HepG2 (cell line): Measurements from ENCODE around the gene STMN3. TPM values are rescaled to one million over a fixed set of nuclear protein-coding genes. Genes with fewer than 3 reads are reported as not detected.

ENCODE experiments used
- ATAC-seq: fragments of 200-7000 bp; cut with Tn5 transposase; 3 replicates; pipeline ENCODE4 v1.9.1; 2020; ENCODE audit warnings: mild to moderate bottlenecking, moderate library complexity
- BruUV-seq: library from RNA; stranded (reverse); fragments of 400-500 nt; replicated peaks from 2 replicates; lab custom pipeline; 2021; lab: Mats Ljungman, UMichigan
- CTCF ChIA-PET: fragments of 300-600 bp; formaldehyde crosslinking; extraction: SDS; loops from one replicate; lab custom pipeline; 2021; ENCODE audit warnings: low total read pairs, inconsistent platforms, low intra/inter-chr PET ratio; lab: Yijun Ruan, JAX
- POLR2A ChIA-PET: fragments of 350-600 bp; sonication (Branson Sonifier 250); formaldehyde crosslinking; loops from one replicate; lab custom pipeline; 2020; ENCODE audit warnings: antibody characterized with exemption, inconsistent platforms; lab: Yijun Ruan, JAX
- DNase-seq: peaks from one replicate; pipeline ENCODE4 v3.0.0-alpha.2; 2015; ENCODE audit warnings: low spot score
- FAIRE-seq: peaks from 3 replicates; lab custom pipeline; 2011; peaks lifted over from hg19 to GRCh38; lab: Jason Lieb, UNC
- H2AFZ ChIP-seq: one replicate; pipeline ENCODE4 v1.6.1; 2011; ENCODE audit warnings: low read length, inconsistent platforms
- H3K27ac ChIP-seq: fragments of 300-600 bp; 3 replicates; pipeline ENCODE4 v1.8.0; 2011; ENCODE audit warnings: mixed run types, mild to moderate bottlenecking, mixed read lengths, low read length, inconsistent platforms; ENCODE audit not compliant: insufficient read depth; ENCODE audit errors: extremely low read length
- H3K27me3 ChIP-seq, 2 experiments: fragments of 200-600 bp in 1 of 2; 2 replicates in 1 of 2; 3 replicates in 1 of 2; pipeline versions ENCODE4 v1.6.0 to v1.8.0; 2011; ENCODE audit warnings: low read length in 2 of 2, mild to moderate bottlenecking in 2 of 2, moderate library complexity in 2 of 2, inconsistent platforms in 1 of 2; ENCODE audit not compliant: insufficient read depth in 2 of 2, control insufficient read depth in 1 of 2
- H3K36me3 ChIP-seq, 2 experiments: fragments of 200-600 bp in 1 of 2; replicated peaks in 1 of 2; 2 replicates in 1 of 2; 3 replicates in 1 of 2; pipeline versions ENCODE4 v1.5.1 to v1.8.0; 2011; ENCODE audit warnings: low read length in 2 of 2, inconsistent platforms in 1 of 2; ENCODE audit not compliant: insufficient read depth in 2 of 2, control insufficient read depth in 1 of 2
- H3K4me1 ChIP-seq: 2 replicates; pipeline ENCODE4 v1.5.1; 2012; ENCODE audit warnings: low read length, inconsistent platforms; ENCODE audit not compliant: insufficient read depth
- H3K4me2 ChIP-seq: 2 replicates; pipeline ENCODE4 v1.6.0; 2011; ENCODE audit warnings: low read depth, low read length, inconsistent platforms
- H3K4me3 ChIP-seq, 3 experiments: fragments of 200-600 bp in 1 of 3; sonication (generic), shearing (Covaris generic) in 1 of 3; replicated peaks in 1 of 3; 2 replicates each; pipeline ENCODE4 v1.5.1; 2011 to 2016; ENCODE audit warnings: low read length in 3 of 3, inconsistent platforms in 2 of 3, low read depth in 2 of 3, mild to moderate bottlenecking in 2 of 3, control low read depth in 1 of 3, mixed read lengths in 1 of 3; ENCODE audit not compliant: insufficient read depth in 1 of 3
- H3K79me2 ChIP-seq: one replicate; pipeline ENCODE4 v1.6.1; 2011; ENCODE audit warnings: low read length, inconsistent platforms; ENCODE audit not compliant: insufficient read depth
- H3K9ac ChIP-seq: 2 replicates; pipeline ENCODE4 v1.6.0; 2011; ENCODE audit warnings: mild to moderate bottlenecking, low read depth, low read length, inconsistent platforms; ENCODE audit not compliant: insufficient read depth
- H3K9me3 ChIP-seq: 2 replicates; pipeline ENCODE4 v1.5.1; 2012; ENCODE audit warnings: mild to moderate bottlenecking, low read length
- H4K20me1 ChIP-seq: 2 replicates; pipeline ENCODE4 v1.6.0; 2011; ENCODE audit warnings: inconsistent platforms, mild to moderate bottlenecking, low read length, moderate library complexity; ENCODE audit not compliant: insufficient read depth
- CTCF ChIP-seq: sonication (generic); formaldehyde crosslinking; IDR thresholded peaks from 2 replicates; pipeline ENCODE4 v1.5.0; 2020; ENCODE audit warnings: mild to moderate bottlenecking, missing genetic modification reagents, moderate library complexity
- RBFOX2 ChIP-seq: fragments of 200-400 bp; formaldehyde crosslinking; IDR thresholded peaks from 2 replicates; pipeline ENCODE4 v1.6.1; 2017; ENCODE audit warnings: low read depth, mild to moderate bottlenecking, low read length
- ZNF7 ChIP-seq: IDR thresholded peaks from 2 replicates; pipeline ENCODE4 v1.6.1; 2016; ENCODE audit warnings: missing biosample characterization, missing genetic modification reagents
- WGBS: methylation state at CpG from one replicate; pipeline ENCODE4 v1.1.6; 2017; ENCODE audit warnings: low lambda C conversion rate; 5-methylcytosine and 5-hydroxymethylcytosine counted together
- in situ Hi-C: cut with HindIII; loops from 2 replicates; pipeline ENCODE4 v1.10.0; 2017; ENCODE audit warnings: low pct_unique_long_range_greater_than_20kb; ENCODE audit not compliant: extremely low pct_ligation_motif_present
- intact Hi-C: fragments of 100-400 bp; cut with micrococcal nuclease; formaldehyde crosslinking; loops from one replicate; pipeline ENCODE4 v1.10.0; 2022; ENCODE audit not compliant: unreplicated experiment
- polyA plus RNA-seq, 8 experiments: library from polyadenylated mRNA; depleted of rRNA in 3 of 8; stranded (reverse) in 7 of 8; unstranded in 1 of 8; fragments of >200 nt; fragmentation: Illumina TruSeq in 4 of 8; extraction: Trizol in 4 of 8; gene quantifications; 2 replicates each; pipeline versions ENCODE4 v1.2.1 to v1.2.3, GENCODE V29; 2011 to 2016; ENCODE audit warnings: low read depth in 4 of 8, missing spikeins in 1 of 8, mixed read lengths in 1 of 8; ENCODE audit not compliant: insufficient read depth in 1 of 8
- total RNA-seq, 5 experiments: library from RNA; depleted of rRNA; stranded (reverse); fragments of >200 nt; fragmentation: Illumina TruSeq; extraction: Trizol; gene quantifications; 2 replicates each; pipeline ENCODE4 v1.2.3, GENCODE V29; 2016; ENCODE audit warnings: low read depth in 1 of 5
- TF ChIP-seq, protein P1 (sequence below): sonication (generic); formaldehyde crosslinking; IDR thresholded peaks from 2 replicates; pipeline ENCODE4 v1.4.0; 2020; ENCODE audit warnings: missing genetic modification reagents

Gene STMN3
- total and polyA plus RNA-seq, 2 of the 13 experiments (the other 11 are each of a cell fraction or from before 2014, with no cell fraction given), result 21.0 to 48.3 TPM

GRCh38 chr20:63645218-63645617, 8.0 kb downstream of the STMN3 start:
- no peak for DNase-seq
- in situ Hi-C loops, result no loop called here
- no peaks in the 10 kb centered on the region for H3K27me3 ChIP-seq
- H3K9me3 ChIP-seq, result no peaks in the 10 kb centered on the region
- peaks cover 3 to 4% of the 10 kb centered on the region in 2 experiments; a peak in 4 of 5 replicates for H3K36me3 ChIP-seq
- H2AFZ ChIP-seq, result no peak overlapping the region
- H3K4me3 ChIP-seq, result no peak overlapping the region
- H3K9ac ChIP-seq, result no peak overlapping the region
- H3K27ac ChIP-seq, result no peak overlapping the region
- ATAC-seq, result no peak
- peaks cover 15% of the 10 kb centered on the region for H3K4me1 ChIP-seq
- H3K4me2 ChIP-seq, result no peak overlapping the region
- intact Hi-C loops, result no loop called here
- H4K20me1 ChIP-seq, result no peaks in the 10 kb centered on the region
- FAIRE-seq, result no peak
- POLR2A ChIA-PET, result no interaction called here
- 57% methylated on average over 4 of the region's 4 CpGs for WGBS
- CTCF ChIA-PET, result no interaction called here
- no peak for TF ChIP-seq ZNF7 (CRISPR knock-in tag)
- TF ChIP-seq RBFOX2, result no peak
- TF ChIP-seq, protein P1, sequence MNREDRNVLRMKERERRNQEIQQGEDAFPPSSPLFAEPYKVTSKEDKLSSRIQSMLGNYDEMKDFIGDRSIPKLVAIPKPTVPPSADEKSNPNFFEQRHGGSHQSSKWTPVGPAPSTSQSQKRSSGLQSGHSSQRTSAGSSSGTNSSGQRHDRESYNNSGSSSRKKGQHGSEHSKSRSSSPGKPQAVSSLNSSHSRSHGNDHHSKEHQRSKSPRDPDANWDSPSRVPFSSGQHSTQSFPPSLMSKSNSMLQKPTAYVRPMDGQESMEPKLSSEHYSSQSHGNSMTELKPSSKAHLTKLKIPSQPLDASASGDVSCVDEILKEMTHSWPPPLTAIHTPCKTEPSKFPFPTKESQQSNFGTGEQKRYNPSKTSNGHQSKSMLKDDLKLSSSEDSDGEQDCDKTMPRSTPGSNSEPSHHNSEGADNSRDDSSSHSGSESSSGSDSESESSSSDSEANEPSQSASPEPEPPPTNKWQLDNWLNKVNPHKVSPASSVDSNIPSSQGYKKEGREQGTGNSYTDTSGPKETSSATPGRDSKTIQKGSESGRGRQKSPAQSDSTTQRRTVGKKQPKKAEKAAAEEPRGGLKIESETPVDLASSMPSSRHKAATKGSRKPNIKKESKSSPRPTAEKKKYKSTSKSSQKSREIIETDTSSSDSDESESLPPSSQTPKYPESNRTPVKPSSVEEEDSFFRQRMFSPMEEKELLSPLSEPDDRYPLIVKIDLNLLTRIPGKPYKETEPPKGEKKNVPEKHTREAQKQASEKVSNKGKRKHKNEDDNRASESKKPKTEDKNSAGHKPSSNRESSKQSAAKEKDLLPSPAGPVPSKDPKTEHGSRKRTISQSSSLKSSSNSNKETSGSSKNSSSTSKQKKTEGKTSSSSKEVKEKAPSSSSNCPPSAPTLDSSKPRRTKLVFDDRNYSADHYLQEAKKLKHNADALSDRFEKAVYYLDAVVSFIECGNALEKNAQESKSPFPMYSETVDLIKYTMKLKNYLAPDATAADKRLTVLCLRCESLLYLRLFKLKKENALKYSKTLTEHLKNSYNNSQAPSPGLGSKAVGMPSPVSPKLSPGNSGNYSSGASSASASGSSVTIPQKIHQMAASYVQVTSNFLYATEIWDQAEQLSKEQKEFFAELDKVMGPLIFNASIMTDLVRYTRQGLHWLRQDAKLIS (CRISPR knock-in tag), result no peak
- TF ChIP-seq CTCF (CRISPR knock-in tag), result no peak
- TF ChIP-seq, all 625 proteins: peak for 0
- no TSS peak for BruUV-seq
- H3K79me2 ChIP-seq, result no peaks in the 10 kb centered on the region
